Endodermal cell (in vitro differentiated cells): Measurements from ENCODE around the gene CCDC88C. TPM values are rescaled to one million over a fixed set of nuclear protein-coding genes. Genes with fewer than 3 reads are reported as not detected.

Source experiments
- DNase-seq: peaks from one replicate; pipeline ENCODE4 v3.0.0-alpha.2; 2017
- H3K27ac ChIP-seq: 2 replicates; pipeline ENCODE4 v1.5.1; 2013; ENCODE audit warnings: mild to moderate bottlenecking, low read depth, low read length, moderate library complexity
- H3K27me3 ChIP-seq: 2 replicates; pipeline ENCODE4 v1.6.1; 2013; ENCODE audit warnings: mild to moderate bottlenecking, low read length, moderate library complexity; ENCODE audit not compliant: insufficient read depth, control insufficient read depth, poor library complexity, severe bottlenecking
- H3K36me3 ChIP-seq: 2 replicates; pipeline ENCODE4 v1.7.0; 2013; ENCODE audit warnings: mild to moderate bottlenecking, low read length, moderate library complexity; ENCODE audit not compliant: control insufficient read depth, insufficient read depth
- H3K4me1 ChIP-seq: one replicate; pipeline ENCODE4 v1.7.0; 2013; ENCODE audit warnings: low read length; ENCODE audit not compliant: control insufficient read depth, insufficient read depth
- H3K4me3 ChIP-seq: 2 replicates; pipeline ENCODE4 v1.5.1; 2013; ENCODE audit warnings: mild to moderate bottlenecking, low read length, moderate library complexity
- H3K9ac ChIP-seq: 2 replicates; pipeline ENCODE4 v1.6.1; 2013; ENCODE audit warnings: mild to moderate bottlenecking, low read length, moderate library complexity; ENCODE audit not compliant: poor library complexity, severe bottlenecking; ENCODE audit errors: extremely low read depth
- H3K9me3 ChIP-seq: 2 replicates; pipeline ENCODE4 v1.6.1; 2013; ENCODE audit warnings: mild to moderate bottlenecking, low read length, moderate library complexity; ENCODE audit not compliant: control insufficient read depth
- H3K27ac Mint-ChIP-seq: 2 replicates; pipeline ENCODE4 v1.8.0; 2020; ENCODE audit warnings: mixed read lengths
- H3K27me3 Mint-ChIP-seq: 2 replicates; pipeline ENCODE4 v1.8.0; 2021; ENCODE audit warnings: mild to moderate bottlenecking, mixed read lengths; ENCODE audit not compliant: insufficient read depth
- H3K36me3 Mint-ChIP-seq: 2 replicates; pipeline ENCODE4 v1.8.0; 2020; ENCODE audit warnings: low read depth, mixed read lengths
- H3K4me1 Mint-ChIP-seq: 2 replicates; pipeline ENCODE4 v1.8.0; 2020; ENCODE audit warnings: mixed read lengths
- H3K4me3 Mint-ChIP-seq: 2 replicates; pipeline ENCODE4 v1.8.0; 2020; ENCODE audit warnings: mild to moderate bottlenecking, moderate library complexity, mixed read lengths
- H3K9me3 Mint-ChIP-seq: 2 replicates; pipeline ENCODE4 v1.8.0; 2020; ENCODE audit warnings: mild to moderate bottlenecking, mixed read lengths
- whole genome bisulfite sequencing, 2 experiments: methylation state at CpG; one replicate each; pipeline versions ENCODE4 v1.1.5 to v1.1.7; 2013; ENCODE audit warnings: missing lambda C conversion rate in 2 of 2, mixed read lengths in 1 of 2; ENCODE audit not compliant: insufficient coverage in 1 of 2, insufficient read length in 1 of 2; 5-methylcytosine and 5-hydroxymethylcytosine counted together
- total RNA-seq, 2 donors: library from RNA; stranded (reverse); fragmentation: NEBNext Ultra II Directional in 1 of 2; extraction: Animal tissue kit (Norgen Biotek cat#: 25700) in 1 of 2; gene quantifications; 2 replicates in 1 of 2; 3 replicates in 1 of 2; pipeline ENCODE4 v1.2.1, GENCODE V29; 2021
- TF ChIP-seq, protein P1 (sequence below): fragments of 200-600 bp; sonication (generic); conservative IDR thresholded peaks from 2 replicates; pipeline ENCODE4 v1.5.0; 2021; ENCODE audit warnings: antibody characterized with exemption, mild to moderate bottlenecking

Gene CCDC88C
- total RNA-seq, 2 donors from 2014 or later, result 50.0 to 50.5 TPM

DNA sequence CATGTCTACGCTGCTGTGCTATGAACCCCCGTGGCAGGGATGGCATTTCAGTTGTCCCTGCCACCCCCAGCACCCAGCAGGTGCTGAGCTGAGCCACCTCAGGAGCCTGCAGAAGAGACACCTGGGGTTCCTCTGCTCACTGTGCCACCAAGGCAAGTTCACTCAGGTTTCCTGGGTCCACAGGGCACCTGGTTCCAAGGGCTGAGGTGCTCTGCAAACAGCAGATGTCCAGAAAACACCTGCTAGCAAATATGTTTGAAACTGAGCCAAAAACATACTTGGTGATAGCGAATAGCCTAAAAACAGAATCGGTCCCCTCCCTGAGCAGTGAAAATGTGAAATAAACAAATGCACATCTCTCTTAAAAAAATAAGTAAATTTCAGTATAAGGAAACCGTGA lies 137.5 kb downstream of the CCDC88C start:
- no peaks in the 10 kb centered on the region for H3K9me3 Mint-ChIP-seq
- no peaks in the 10 kb centered on the region for H3K4me1 Mint-ChIP-seq
- peaks cover 59% of the 10 kb centered on the region for H3K36me3 ChIP-seq
- no peak overlapping the region for H3K4me3 ChIP-seq
- TF ChIP-seq, protein P1, sequence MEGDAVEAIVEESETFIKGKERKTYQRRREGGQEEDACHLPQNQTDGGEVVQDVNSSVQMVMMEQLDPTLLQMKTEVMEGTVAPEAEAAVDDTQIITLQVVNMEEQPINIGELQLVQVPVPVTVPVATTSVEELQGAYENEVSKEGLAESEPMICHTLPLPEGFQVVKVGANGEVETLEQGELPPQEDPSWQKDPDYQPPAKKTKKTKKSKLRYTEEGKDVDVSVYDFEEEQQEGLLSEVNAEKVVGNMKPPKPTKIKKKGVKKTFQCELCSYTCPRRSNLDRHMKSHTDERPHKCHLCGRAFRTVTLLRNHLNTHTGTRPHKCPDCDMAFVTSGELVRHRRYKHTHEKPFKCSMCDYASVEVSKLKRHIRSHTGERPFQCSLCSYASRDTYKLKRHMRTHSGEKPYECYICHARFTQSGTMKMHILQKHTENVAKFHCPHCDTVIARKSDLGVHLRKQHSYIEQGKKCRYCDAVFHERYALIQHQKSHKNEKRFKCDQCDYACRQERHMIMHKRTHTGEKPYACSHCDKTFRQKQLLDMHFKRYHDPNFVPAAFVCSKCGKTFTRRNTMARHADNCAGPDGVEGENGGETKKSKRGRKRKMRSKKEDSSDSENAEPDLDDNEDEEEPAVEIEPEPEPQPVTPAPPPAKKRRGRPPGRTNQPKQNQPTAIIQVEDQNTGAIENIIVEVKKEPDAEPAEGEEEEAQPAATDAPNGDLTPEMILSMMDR, result no peak
- H3K27me3 ChIP-seq, result no peaks in the 10 kb centered on the region
- peaks cover 65% of the 10 kb centered on the region for H3K36me3 Mint-ChIP-seq
- 94 to 100% methylated on average over 3 to 5 of the region's 5 CpGs for WGBS, 2 experiments
- no peaks in the 10 kb centered on the region for H3K27me3 Mint-ChIP-seq
- H3K9me3 ChIP-seq, result no peaks in the 10 kb centered on the region
- DNase-seq, result no peak
- H3K4me3 Mint-ChIP-seq, result no peak overlapping the region
- no peaks in the 10 kb centered on the region for H3K4me1 ChIP-seq
- H3K27ac Mint-ChIP-seq, result no peak overlapping the region
- H3K9ac ChIP-seq, result no peak overlapping the region
- no peak overlapping the region for H3K27ac ChIP-seq

- DNase-seq, result no peak
- Mint-ChIP-seq H3K36me3 (peaks cover 63% of the 10 kb centered on the region), H3K4me1 (no peaks in the 10 kb centered on the region), H3K4me3 (no peak overlapping the region), H3K27me3 (no peaks in the 10 kb centered on the region), H3K27ac (no peak overlapping the region), H3K9me3 (no peaks in the 10 kb centered on the region)
- Histone ChIP-seq H3K4me3 (no peak overlapping the region), H3K4me1 (no peaks in the 10 kb centered on the region), H3K27ac (no peak overlapping the region), H3K9ac (no peak overlapping the region), H3K9me3 (no peaks in the 10 kb centered on the region), H3K36me3 (peaks cover 55% of the 10 kb centered on the region), H3K27me3 (no peaks in the 10 kb centered on the region)
- TF ChIP-seq, protein P1, result no peak
- 89 to 96% methylated on average over 8 to 10 of the region's 10 CpGs for WGBS, 2 experiments
These were observed 138.3 kb downstream of the CCDC88C start for GRCh38 chr14:91279354-91279753.

DNA sequence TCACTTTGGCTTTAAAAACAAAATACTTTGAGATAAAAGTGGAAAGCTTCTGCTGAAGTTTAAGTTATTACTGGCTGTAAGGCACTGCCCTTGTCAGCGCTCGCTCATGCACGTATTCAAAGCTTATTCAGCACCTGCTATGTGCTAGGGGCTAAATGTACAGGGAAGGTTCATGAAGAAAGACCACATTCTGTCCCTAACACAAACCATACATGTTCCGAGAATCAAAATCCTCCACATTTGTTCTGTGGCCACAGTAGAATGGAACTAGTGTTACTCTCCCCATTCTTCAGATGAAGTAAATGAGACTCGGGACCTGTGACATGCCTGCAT lies 139.3 kb downstream of the CCDC88C start:
- Histone ChIP-seq H3K9ac (no peak overlapping the region), H3K4me3 (no peak overlapping the region), H3K4me1 (no peaks in the 10 kb centered on the region), H3K36me3 (peaks cover 54% of the 10 kb centered on the region), H3K27me3 (no peaks in the 10 kb centered on the region), H3K9me3 (no peaks in the 10 kb centered on the region), H3K27ac (no peak overlapping the region)
- Mint-ChIP-seq H3K4me3 (no peak overlapping the region), H3K27ac (no peak overlapping the region), H3K9me3 (no peaks in the 10 kb centered on the region), H3K4me1 (no peaks in the 10 kb centered on the region), H3K36me3 (peaks cover 53% of the 10 kb centered on the region), H3K27me3 (no peaks in the 10 kb centered on the region)
- no peak for DNase-seq
- 91 to 100% methylated on average over 1 to 5 of the region's 5 CpGs for whole genome bisulfite sequencing, 2 experiments
- TF ChIP-seq, protein P1, result no peak
